H9 (cell line): ENCODE measurements around the gene AAMP. TPM values are rescaled to one million over a fixed set of nuclear protein-coding genes. Genes with fewer than 3 reads are reported as not detected.

Experiments used
- DNase-seq: peaks from one replicate; pipeline ENCODE4 v3.0.0-alpha.2; 2017
- H2AFZ ChIP-seq: one replicate; pipeline ENCODE4 v1.6.1; 2013; ENCODE audit warnings: mild to moderate bottlenecking, low read length, control low read depth, moderate library complexity
- H2AK5ac ChIP-seq: 2 replicates; pipeline ENCODE4 v1.6.1; 2013; ENCODE audit warnings: low read length, control low read depth, mixed read lengths; ENCODE audit not compliant: insufficient read length
- H2BK120ac ChIP-seq: one replicate; pipeline ENCODE4 v1.6.1; 2013; ENCODE audit warnings: low read depth, mild to moderate bottlenecking, low read length, control low read depth, inconsistent platforms; ENCODE audit not compliant: poor library complexity, severe bottlenecking
- H2BK12ac ChIP-seq: 2 replicates; pipeline ENCODE4 v1.6.1; 2013; ENCODE audit warnings: low read length, control low read depth, mixed read lengths, low read depth; ENCODE audit not compliant: insufficient read length
- H2BK15ac ChIP-seq: 2 replicates; pipeline ENCODE4 v1.6.1; 2013; ENCODE audit warnings: low read depth, low read length, control low read depth
- H2BK20ac ChIP-seq: one replicate; pipeline ENCODE4 v1.6.1; 2013; ENCODE audit warnings: low read depth, mild to moderate bottlenecking, low read length, control low read depth, inconsistent platforms; ENCODE audit not compliant: poor library complexity, severe bottlenecking
- H2BK5ac ChIP-seq: 2 replicates; pipeline ENCODE4 v1.6.1; 2013; ENCODE audit warnings: low read length, control low read depth, mixed read lengths; ENCODE audit not compliant: insufficient read length
- H3K14ac ChIP-seq: 2 replicates; pipeline ENCODE4 v1.6.1; 2013; ENCODE audit warnings: low read length, control low read depth; ENCODE audit not compliant: insufficient read depth
- H3K18ac ChIP-seq: 2 replicates; pipeline ENCODE4 v1.6.1; 2013; ENCODE audit warnings: low read depth, mild to moderate bottlenecking, mixed read lengths, low read length, control low read depth; ENCODE audit not compliant: insufficient read length
- H3K23ac ChIP-seq: 2 replicates; pipeline ENCODE4 v1.6.1; 2013; ENCODE audit warnings: low read length, control low read depth, mixed read lengths, low read depth; ENCODE audit not compliant: insufficient read length
- H3K23me2 ChIP-seq: 2 replicates; pipeline ENCODE4 v1.6.1; 2013; ENCODE audit warnings: low read depth, mild to moderate bottlenecking, mixed read lengths, low read length, control low read depth; ENCODE audit not compliant: insufficient read length, poor library complexity, severe bottlenecking
- H3K27ac ChIP-seq: 2 replicates; pipeline ENCODE4 v1.5.1; 2013; ENCODE audit warnings: low read length, control low read depth, mixed read lengths, low read depth; ENCODE audit not compliant: insufficient read length
- H3K27me3 ChIP-seq: 2 replicates; pipeline ENCODE4 v1.6.1; 2013; ENCODE audit warnings: low read length, control low read depth, inconsistent platforms; ENCODE audit not compliant: insufficient read depth
- H3K4ac ChIP-seq: 2 replicates; pipeline ENCODE4 v1.6.1; 2013; ENCODE audit warnings: low read depth, mild to moderate bottlenecking, control low read depth, inconsistent platforms, low read length, moderate library complexity
- H3K4me1 ChIP-seq: 2 replicates; pipeline ENCODE4 v1.6.1; 2013; ENCODE audit warnings: low read length, control low read depth, inconsistent platforms; ENCODE audit not compliant: insufficient read depth
- H3K4me2 ChIP-seq: 2 replicates; pipeline ENCODE4 v1.6.1; 2013; ENCODE audit warnings: low read length, control low read depth, mixed read lengths; ENCODE audit not compliant: insufficient read length, insufficient read depth
- H3K56ac ChIP-seq: 2 replicates; pipeline ENCODE4 v1.6.1; 2013; ENCODE audit warnings: low read depth, mild to moderate bottlenecking, mixed read lengths, low read length, control low read depth; ENCODE audit not compliant: insufficient read length
- H3K79me1 ChIP-seq: 2 replicates; pipeline ENCODE4 v1.6.1; 2013; ENCODE audit warnings: low read depth, mild to moderate bottlenecking, moderate library complexity, low read length, control low read depth, inconsistent platforms; ENCODE audit not compliant: insufficient read depth, poor library complexity, severe bottlenecking
- H3K79me2 ChIP-seq: 2 replicates; pipeline ENCODE4 v1.6.1; 2013; ENCODE audit warnings: low read length, control low read depth, inconsistent platforms; ENCODE audit not compliant: insufficient read depth
- H3K9ac ChIP-seq: 2 replicates; pipeline ENCODE4 v1.6.1; 2013; ENCODE audit warnings: low read length, control low read depth, mixed read lengths; ENCODE audit not compliant: insufficient read length; ENCODE audit errors: extremely low read depth
- H3K9me3 ChIP-seq: one replicate; pipeline ENCODE4 v1.6.1; 2013; ENCODE audit warnings: low read depth, low read length, inconsistent platforms; ENCODE audit not compliant: control insufficient read depth
- H3T11ph ChIP-seq: one replicate; pipeline ENCODE4 v1.6.1; 2013; ENCODE audit warnings: mild to moderate bottlenecking, low read length, control low read depth, inconsistent platforms
- H4K20me1 ChIP-seq: one replicate; pipeline ENCODE4 v1.6.1; 2013; ENCODE audit not compliant: control insufficient read depth, insufficient read length, insufficient read depth
- H4K5ac ChIP-seq: 2 replicates; pipeline ENCODE4 v1.6.1; 2013; ENCODE audit warnings: low read depth, mild to moderate bottlenecking, mixed read lengths, low read length, control low read depth; ENCODE audit not compliant: insufficient read length
- H4K8ac ChIP-seq: replicated peaks from 2 replicates; pipeline ENCODE4 v1.6.1; 2013; ENCODE audit warnings: low read length, control low read depth, mixed read lengths, low read depth; ENCODE audit not compliant: insufficient read length
- H4K91ac ChIP-seq: 2 replicates; pipeline ENCODE4 v1.6.1; 2013; ENCODE audit warnings: low read depth, mild to moderate bottlenecking, moderate library complexity, mixed read lengths, low read length, control low read depth; ENCODE audit not compliant: insufficient read length
- H3K27ac Mint-ChIP-seq, 3 experiments: 2 replicates in 2 of 3; 3 replicates in 1 of 3; pipeline ENCODE4 v1.8.0; 2020 to 2021; ENCODE audit warnings: mixed read lengths in 3 of 3, mild to moderate bottlenecking in 1 of 3, moderate library complexity in 1 of 3
- H3K27me3 Mint-ChIP-seq: 2 replicates; pipeline ENCODE4 v1.8.0; 2021; ENCODE audit warnings: low read depth, mild to moderate bottlenecking, moderate library complexity, mixed read lengths
- H3K36me3 Mint-ChIP-seq, 3 experiments: 2 replicates in 2 of 3; 3 replicates in 1 of 3; pipeline ENCODE4 v1.8.0; 2020 to 2021; ENCODE audit warnings: low read depth in 3 of 3, mixed read lengths in 3 of 3; ENCODE audit not compliant: insufficient read depth in 1 of 3
- H3K4me1 Mint-ChIP-seq, 2 experiments: 2 replicates each; pipeline ENCODE4 v1.8.0; 2020; ENCODE audit warnings: mixed read lengths in 2 of 2
- H3K4me3 Mint-ChIP-seq, 2 experiments: 2 replicates in 1 of 2; 3 replicates in 1 of 2; pipeline ENCODE4 v1.8.0; 2020 to 2021; ENCODE audit warnings: mild to moderate bottlenecking in 2 of 2, mixed read lengths in 2 of 2, moderate library complexity in 1 of 2
- H3K9me3 Mint-ChIP-seq, 2 experiments: 2 replicates in 1 of 2; 3 replicates in 1 of 2; pipeline ENCODE4 v1.8.0; 2020; ENCODE audit warnings: mild to moderate bottlenecking in 2 of 2, mixed read lengths in 2 of 2, moderate library complexity in 1 of 2
- WGBS: extraction: QIAGEN DNeasy Blood & Tissue Kit; methylation state at CpG from one replicate; pipeline ENCODE4 v1.1.7; 2013; ENCODE audit warnings: missing lambda C conversion rate, low lambda C conversion rate, mixed read lengths; ENCODE audit not compliant: insufficient read length; ENCODE audit errors: extremely low coverage; 5-methylcytosine and 5-hydroxymethylcytosine counted together
- total RNA-seq: library from RNA; stranded (reverse); gene quantifications from 2 replicates; pipeline ENCODE4 v1.2.1, GENCODE V29; 2021
- TF ChIP-seq, protein P1 (sequence below): fragments of 200-600 bp; sonication (generic); conservative IDR thresholded peaks from 3 replicates; pipeline ENCODE4 v1.8.0; 2021; ENCODE audit warnings: antibody characterized with exemption, mild to moderate bottlenecking

AAMP gene
- total RNA-seq, 1 experiment from 2014 or later, result 103 TPM

GRCh38 chr2:218216674-218217359, 53.1 kb downstream of the AAMP start, which contains the start of gene ARPC2:
Gene ARPC2, plus strand, starts transcription at chr2:218217189. Its CDS starts 282 bp downstream, at chr2:218217471.
- no peak within 1 kb of the TSS for H3K23ac ChIP-seq
- H3K56ac ChIP-seq, result no peak within 1 kb of the TSS
- no peak within 1 kb of the TSS for H2AFZ ChIP-seq
- Mint-ChIP-seq H3K4me1 (peaks cover 32 to 33% of the 10 kb centered on the region in 2 experiments), H3K4me3 (peak within 1 kb of the TSS; percentile 85 to 91), H3K27ac (peak within 1 kb of the TSS; percentile 73 to 93 (median 82)), H3K9me3 (no peaks in the 10 kb centered on the region), H3K36me3 (peaks cover 0 to 15% (median 15%) of the 10 kb centered on the region in 3 experiments; a peak in 5 of 7 replicates), H3K27me3 (peaks cover 1% of the 10 kb centered on the region; the same call in 1 of the 2 replicates)
- peaks cover 8% of the 10 kb centered on the region for H3K79me1 ChIP-seq
- no CpG with 5 or more reads among the region's 60 CpGs for WGBS
- H2BK5ac ChIP-seq, result no peak within 1 kb of the TSS
- H3K79me2 ChIP-seq, result peaks cover 33% of the 10 kb centered on the region; the same call in 1 of the 2 replicates
- H2BK15ac ChIP-seq, result no peak within 1 kb of the TSS
- H3K27ac ChIP-seq, result no peak within 1 kb of the TSS
- no peak within 1 kb of the TSS for H2BK120ac ChIP-seq
- no peak within 1 kb of the TSS for H2BK12ac ChIP-seq
- H4K91ac ChIP-seq, result no peak within 1 kb of the TSS
- DNase-seq, result peak; percentile 87
- H3K9ac ChIP-seq, result peak within 1 kb of the TSS; percentile 81
- H2BK20ac ChIP-seq, result no peak within 1 kb of the TSS
- H3T11ph ChIP-seq, result no peak within 1 kb of the TSS
- TF ChIP-seq, protein P1, sequence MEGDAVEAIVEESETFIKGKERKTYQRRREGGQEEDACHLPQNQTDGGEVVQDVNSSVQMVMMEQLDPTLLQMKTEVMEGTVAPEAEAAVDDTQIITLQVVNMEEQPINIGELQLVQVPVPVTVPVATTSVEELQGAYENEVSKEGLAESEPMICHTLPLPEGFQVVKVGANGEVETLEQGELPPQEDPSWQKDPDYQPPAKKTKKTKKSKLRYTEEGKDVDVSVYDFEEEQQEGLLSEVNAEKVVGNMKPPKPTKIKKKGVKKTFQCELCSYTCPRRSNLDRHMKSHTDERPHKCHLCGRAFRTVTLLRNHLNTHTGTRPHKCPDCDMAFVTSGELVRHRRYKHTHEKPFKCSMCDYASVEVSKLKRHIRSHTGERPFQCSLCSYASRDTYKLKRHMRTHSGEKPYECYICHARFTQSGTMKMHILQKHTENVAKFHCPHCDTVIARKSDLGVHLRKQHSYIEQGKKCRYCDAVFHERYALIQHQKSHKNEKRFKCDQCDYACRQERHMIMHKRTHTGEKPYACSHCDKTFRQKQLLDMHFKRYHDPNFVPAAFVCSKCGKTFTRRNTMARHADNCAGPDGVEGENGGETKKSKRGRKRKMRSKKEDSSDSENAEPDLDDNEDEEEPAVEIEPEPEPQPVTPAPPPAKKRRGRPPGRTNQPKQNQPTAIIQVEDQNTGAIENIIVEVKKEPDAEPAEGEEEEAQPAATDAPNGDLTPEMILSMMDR, result no peak
- H3K4me2 ChIP-seq, result peak within 1 kb of the TSS; percentile 87
- no peak within 1 kb of the TSS for H3K4ac ChIP-seq
- H4K8ac ChIP-seq, result no peak within 1 kb of the TSS
- no peaks in the 10 kb centered on the region for H3K27me3 ChIP-seq
- H2AK5ac ChIP-seq, result no peak within 1 kb of the TSS
- peak within 1 kb of the TSS; percentile 18 for H3K14ac ChIP-seq
- H4K5ac ChIP-seq, result no peak within 1 kb of the TSS
- peaks cover 11% of the 10 kb centered on the region for H3K23me2 ChIP-seq
- H4K20me1 ChIP-seq, result no peaks in the 10 kb centered on the region
- H3K18ac ChIP-seq, result peak within 1 kb of the TSS; percentile 60
- H3K9me3 ChIP-seq, result no peaks in the 10 kb centered on the region
- 0 out of 2 replicates have a peak, but pooled peaks cover 3% of the 10 kb centered on the region for H3K4me1 ChIP-seq
